HL-60 (cell line): Measurements from ENCODE around the gene WDR35.

Experiments
- POLR2AphosphoS5 ChIP-seq: IDR thresholded peaks from 2 replicates; pipeline ENCODE4 v1.6.1; 2012; ENCODE audit warnings: low read depth
- TF ChIP-seq, protein P1 (sequence below): IDR thresholded peaks from one replicate; pipeline ENCODE4 v1.5.1; 2011; ENCODE audit warnings: low read length, control low read depth, inconsistent platforms; ENCODE audit not compliant: insufficient read depth

DNA sequence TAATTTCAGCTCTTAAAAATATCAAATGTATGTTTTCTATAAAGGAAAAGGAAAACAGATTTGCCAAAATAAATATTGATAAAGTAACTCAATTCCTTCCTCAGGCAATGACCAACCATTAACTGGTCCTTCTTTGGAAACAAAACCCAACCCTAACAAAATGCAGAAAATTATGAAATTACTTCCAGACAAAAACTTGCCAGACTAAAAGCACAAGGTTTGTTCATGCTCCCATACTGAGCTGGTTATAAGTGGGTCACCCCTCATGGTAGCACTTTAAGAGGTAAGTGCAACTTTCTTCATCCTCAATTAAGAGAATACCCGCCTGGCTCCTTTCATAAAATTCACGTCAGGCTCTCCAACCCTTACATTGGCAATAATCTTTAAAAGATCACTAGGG is 57.0 kb downstream of the WDR35 start:
- TF ChIP-seq, protein P1, sequence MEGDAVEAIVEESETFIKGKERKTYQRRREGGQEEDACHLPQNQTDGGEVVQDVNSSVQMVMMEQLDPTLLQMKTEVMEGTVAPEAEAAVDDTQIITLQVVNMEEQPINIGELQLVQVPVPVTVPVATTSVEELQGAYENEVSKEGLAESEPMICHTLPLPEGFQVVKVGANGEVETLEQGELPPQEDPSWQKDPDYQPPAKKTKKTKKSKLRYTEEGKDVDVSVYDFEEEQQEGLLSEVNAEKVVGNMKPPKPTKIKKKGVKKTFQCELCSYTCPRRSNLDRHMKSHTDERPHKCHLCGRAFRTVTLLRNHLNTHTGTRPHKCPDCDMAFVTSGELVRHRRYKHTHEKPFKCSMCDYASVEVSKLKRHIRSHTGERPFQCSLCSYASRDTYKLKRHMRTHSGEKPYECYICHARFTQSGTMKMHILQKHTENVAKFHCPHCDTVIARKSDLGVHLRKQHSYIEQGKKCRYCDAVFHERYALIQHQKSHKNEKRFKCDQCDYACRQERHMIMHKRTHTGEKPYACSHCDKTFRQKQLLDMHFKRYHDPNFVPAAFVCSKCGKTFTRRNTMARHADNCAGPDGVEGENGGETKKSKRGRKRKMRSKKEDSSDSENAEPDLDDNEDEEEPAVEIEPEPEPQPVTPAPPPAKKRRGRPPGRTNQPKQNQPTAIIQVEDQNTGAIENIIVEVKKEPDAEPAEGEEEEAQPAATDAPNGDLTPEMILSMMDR, result no peak
- no peak for TF ChIP-seq POLR2AphosphoS5
